HepG2 (cell line): Measurements from ENCODE around the gene RSBN1L. TPM values are rescaled to one million over a fixed set of nuclear protein-coding genes. Genes with fewer than 3 reads are reported as not detected.

Experiments
- ARNTL ChIP-seq: sonication (generic); formaldehyde crosslinking; IDR thresholded peaks from 2 replicates; pipeline ENCODE4 v1.4.0; 2020; ENCODE audit warnings: mild to moderate bottlenecking, missing genetic modification reagents
- BRF2 ChIP-seq: sonication (generic); formaldehyde crosslinking; IDR thresholded peaks from 2 replicates; pipeline ENCODE4 v1.8.1; 2022; ENCODE audit warnings: mild to moderate bottlenecking, missing genetic modification reagents
- CBX5 ChIP-seq: sonication (generic); formaldehyde crosslinking; IDR thresholded peaks from 2 replicates; pipeline ENCODE4 v1.4.0; 2020; ENCODE audit warnings: missing genetic modification reagents, borderline replicate concordance
- ETS1 ChIP-seq: sonication (generic); formaldehyde crosslinking; IDR thresholded peaks from 2 replicates; pipeline ENCODE4 v1.4.0; 2020; ENCODE audit warnings: missing genetic modification reagents
- FIP1L1 ChIP-seq: fragments of 200-400 bp; formaldehyde crosslinking; IDR thresholded peaks from 2 replicates; pipeline ENCODE4 v1.6.1; 2018; ENCODE audit warnings: low read depth, mild to moderate bottlenecking, low read length, moderate library complexity, borderline replicate concordance; ENCODE audit not compliant: insufficient read depth
- GATAD2A ChIP-seq: IDR thresholded peaks from 2 replicates; pipeline ENCODE4 v1.6.1; 2016
- GPN1 ChIP-seq: sonication (generic); formaldehyde crosslinking; IDR thresholded peaks from 2 replicates; pipeline ENCODE4 v1.5.1; 2020; ENCODE audit warnings: missing genetic modification reagents, borderline replicate concordance
- GTF3A ChIP-seq: sonication (generic); formaldehyde crosslinking; conservative IDR thresholded peaks from 2 replicates; pipeline ENCODE4 v1.4.0; 2020; ENCODE audit warnings: mild to moderate bottlenecking, missing genetic modification reagents
- JDP2 ChIP-seq: sonication (generic); formaldehyde crosslinking; IDR thresholded peaks from 2 replicates; pipeline ENCODE4 v1.8.1; 2022; ENCODE audit warnings: missing genetic modification reagents, borderline replicate concordance
- KDM2A ChIP-seq: sonication (generic); formaldehyde crosslinking; IDR thresholded peaks from 2 replicates; pipeline ENCODE4 v1.4.0; 2020; ENCODE audit warnings: low read depth, missing genetic modification reagents, borderline replicate concordance
- KDM3A ChIP-seq: IDR thresholded peaks from 2 replicates; pipeline ENCODE4 v1.6.1; 2018; ENCODE audit warnings: low read depth, missing compliant biosample characterization
- NFE2 ChIP-seq: sonication (generic); formaldehyde crosslinking; IDR thresholded peaks from 2 replicates; pipeline ENCODE4 v1.4.0; 2020; ENCODE audit warnings: missing genetic modification reagents
- PBX2 ChIP-seq: IDR thresholded peaks from 2 replicates; pipeline ENCODE4 v1.6.1; 2016; ENCODE audit warnings: control low read depth
- PITX1 ChIP-seq: sonication (generic); formaldehyde crosslinking; IDR thresholded peaks from 2 replicates; pipeline ENCODE4 v1.5.1; 2020; ENCODE audit warnings: mild to moderate bottlenecking, missing genetic modification reagents
- POGK ChIP-seq: sonication (generic); formaldehyde crosslinking; conservative IDR thresholded peaks from 2 replicates; pipeline ENCODE4 v1.8.0; 2022; ENCODE audit warnings: mild to moderate bottlenecking, moderate library complexity, missing genetic modification reagents
- RBM22 ChIP-seq: fragments of 200-400 bp; formaldehyde crosslinking; optimal IDR thresholded peaks from 2 replicates; pipeline ENCODE3; 2017; ENCODE audit warnings: mild to moderate bottlenecking, low read length, moderate library complexity
- SETDB1 ChIP-seq: sonication (generic); formaldehyde crosslinking; IDR thresholded peaks from 2 replicates; pipeline ENCODE4 v1.5.1; 2020; ENCODE audit warnings: missing genetic modification reagents, mild to moderate bottlenecking, borderline replicate concordance
- SP4 ChIP-seq: sonication (generic); formaldehyde crosslinking; IDR thresholded peaks from 2 replicates; pipeline ENCODE4 v1.8.1; 2023; ENCODE audit warnings: mild to moderate bottlenecking, missing genetic modification reagents
- TGIF2 ChIP-seq: IDR thresholded peaks from 2 replicates; pipeline ENCODE4 v1.6.1; 2016; ENCODE audit warnings: control low read depth, missing compliant biosample characterization
- ZMYM2 ChIP-seq: sonication (generic); formaldehyde crosslinking; IDR thresholded peaks from 2 replicates; pipeline ENCODE4 v1.8.0; 2022; ENCODE audit warnings: mild to moderate bottlenecking, missing genetic modification reagents
- ZNF136 ChIP-seq: sonication (generic); formaldehyde crosslinking; IDR thresholded peaks from 2 replicates; pipeline ENCODE4 v1.8.1; 2022; ENCODE audit warnings: low read depth, mild to moderate bottlenecking, moderate library complexity, missing genetic modification reagents
- ZNF180 ChIP-seq: sonication (generic); formaldehyde crosslinking; IDR thresholded peaks from 2 replicates; pipeline ENCODE4 v1.4.0; 2020; ENCODE audit warnings: low read depth, missing genetic modification reagents, borderline replicate concordance
- ZNF276 ChIP-seq: sonication (generic); formaldehyde crosslinking; IDR thresholded peaks from 2 replicates; pipeline ENCODE4 v1.4.0; 2020; ENCODE audit warnings: mild to moderate bottlenecking, low read depth, missing genetic modification reagents
- polyA plus RNA-seq, 8 experiments: library from polyadenylated mRNA; depleted of rRNA in 3 of 8; stranded (reverse) in 7 of 8; unstranded in 1 of 8; fragments of >200 nt; fragmentation: Illumina TruSeq in 4 of 8; extraction: Trizol in 4 of 8; gene quantifications; 2 replicates each; pipeline versions ENCODE4 v1.2.1 to v1.2.3, GENCODE V29; 2011 to 2016; ENCODE audit warnings: low read depth in 4 of 8, missing spikeins in 1 of 8, mixed read lengths in 1 of 8; ENCODE audit not compliant: insufficient read depth in 1 of 8
- total RNA-seq, 5 experiments: library from RNA; depleted of rRNA; stranded (reverse); fragments of >200 nt; fragmentation: Illumina TruSeq; extraction: Trizol; gene quantifications; 2 replicates each; pipeline ENCODE4 v1.2.3, GENCODE V29; 2016; ENCODE audit warnings: low read depth in 1 of 5

RSBN1L gene
- total and polyA plus RNA-seq, 2 of the 13 experiments (the other 11 are each of a cell fraction or from before 2014, with no cell fraction given) = 7.7 to 21.3 TPM

- TF ChIP-seq BRF2 (CRISPR knock-in tag) (no peak), RBM22 (no peak), GTF3A (CRISPR knock-in tag) (no peak), SETDB1 (no peak), KDM2A (CRISPR knock-in tag) (no peak; the same call in 1 of the 2 replicates), ZMYM2 (CRISPR knock-in tag) (no peak), CBX5 (CRISPR knock-in tag) (no peak), PITX1 (CRISPR knock-in tag) (peak; percentile 4; the same call in 1 of the 2 replicates), TGIF2 (CRISPR knock-in tag) (peak; percentile 88), GATAD2A (CRISPR knock-in tag) (no peak), GPN1 (no peak; the same call in 1 of the 2 replicates), FIP1L1 (no peak), SP4 (no peak), NFE2 (no peak), ETS1 (CRISPR knock-in tag) (no peak), ZNF276 (CRISPR knock-in tag) (no peak), ARNTL (no peak), PBX2 (CRISPR knock-in tag) (no peak), JDP2 (CRISPR knock-in tag) (no peak), POGK (CRISPR knock-in tag) (no peak), ZNF180 (CRISPR knock-in tag) (no peak), ZNF136 (CRISPR knock-in tag) (no peak), KDM3A (CRISPR knock-in tag) (no peak; the same call in 1 of the 2 replicates)
Measured at GRCh38 chr7:77696643-77697534, 630 bp downstream of the RSBN1L start (continued).
